GM12878 (cell line): ENCODE results near the gene LGALS3BP. TPM values are rescaled to one million over a fixed set of nuclear protein-coding genes. Genes with fewer than 3 reads are reported as not detected.
A peak's percentile ranks its signal among the peaks of the same experiment; 100 is the strongest.

Source experiments
- ATAC-seq: fragments of 200-7000 bp; cut with Tn5 transposase; 3 replicates; pipeline ENCODE4 v1.9.1; 2020; ENCODE audit warnings: mild to moderate bottlenecking, moderate library complexity
- BruUV-seq: library from RNA; stranded (reverse); fragments of 400-500 nt; replicated peaks from 2 replicates; lab custom pipeline; 2021; lab: Mats Ljungman, UMichigan
- CTCF ChIA-PET: fragments of 300-600 bp; sonication (Branson Sonifier 250); formaldehyde crosslinking; extraction: SDS; loops from one replicate; lab custom pipeline; 2021; ENCODE audit warnings: inconsistent platforms; lab: Yijun Ruan, JAX
- POLR2A ChIA-PET: fragments of 350-600 bp; formaldehyde crosslinking; extraction: SDS; loops from one replicate; lab custom pipeline; 2021; ENCODE audit warnings: inconsistent platforms; lab: Charles Lee
- RAD21 ChIA-PET: fragments of 300-600 bp; sonication (Branson Sonifier 250); formaldehyde crosslinking; loops from one replicate; lab custom pipeline; 2023; ENCODE audit warnings: antibody characterized with exemption; ENCODE audit not compliant: unreplicated experiment; lab: Charles Lee
- SMC1A ChIA-PET: fragments of 300-600 bp; sonication (Branson Sonifier 250); formaldehyde crosslinking; loops from one replicate; lab custom pipeline; 2023; ENCODE audit not compliant: unreplicated experiment, uncharacterized antibody; lab: Charles Lee
- DNase-seq: peaks from one replicate; pipeline ENCODE4 v3.0.0-alpha.2; 2011; ENCODE audit warnings: low read depth, low spot score
- FAIRE-seq: peaks from 3 replicates; lab custom pipeline; 2011; peaks lifted over from hg19 to GRCh38; lab: Jason Lieb, UNC
- H2AFZ ChIP-seq: 2 replicates; pipeline ENCODE4 v1.6.0; 2011; ENCODE audit warnings: low read depth, low read length, control low read depth; ENCODE audit not compliant: control insufficient read depth
- H3K27ac ChIP-seq: 2 replicates; pipeline ENCODE4 v1.5.1; 2011; ENCODE audit warnings: control low read depth; ENCODE audit not compliant: control insufficient read depth, insufficient read depth
- H3K27me3 ChIP-seq, 2 experiments: replicated peaks in 1 of 2; 2 replicates each; pipeline versions ENCODE4 v1.6.0 to v1.6.1; 2011; ENCODE audit warnings: low read length in 1 of 2; ENCODE audit not compliant: control insufficient read depth in 2 of 2, insufficient read depth in 2 of 2
- H3K36me3 ChIP-seq, 2 experiments: 2 replicates each; pipeline ENCODE4 v1.5.1; 2011; ENCODE audit warnings: low read length in 1 of 2; ENCODE audit not compliant: control insufficient read depth in 2 of 2, insufficient read depth in 2 of 2
- H3K4me1 ChIP-seq: 2 replicates; pipeline ENCODE4 v1.6.1; 2011; ENCODE audit warnings: mild to moderate bottlenecking, low read length, moderate library complexity, mixed read lengths; ENCODE audit not compliant: control insufficient read depth, insufficient read depth
- H3K4me2 ChIP-seq: 2 replicates; pipeline ENCODE4 v1.6.0; 2011; ENCODE audit warnings: control low read depth; ENCODE audit not compliant: control insufficient read depth, insufficient read depth
- H3K4me3 ChIP-seq: fragments of 200-600 bp; sonication (generic); 2 replicates; pipeline ENCODE4 v1.5.1; 2016
- H3K79me2 ChIP-seq: 2 replicates; pipeline ENCODE4 v1.6.0; 2011; ENCODE audit warnings: low read length; ENCODE audit not compliant: control insufficient read depth, insufficient read depth
- H3K9ac ChIP-seq: 2 replicates; pipeline ENCODE4 v1.8.0; 2011; ENCODE audit warnings: low read length, control low read depth, mixed read lengths; ENCODE audit not compliant: control insufficient read depth, insufficient read depth
- H3K9me3 ChIP-seq: replicated peaks from 3 replicates; pipeline ENCODE4 v1.5.1; 2011; ENCODE audit warnings: mild to moderate bottlenecking, low read length; ENCODE audit not compliant: control insufficient read depth, insufficient read depth
- H4K20me1 ChIP-seq: 2 replicates; pipeline ENCODE4 v1.6.0; 2011; ENCODE audit not compliant: control insufficient read depth, insufficient read depth
- BACH1 ChIP-seq: fragments of 450-650 bp; IDR thresholded peaks from 2 replicates; pipeline ENCODE4 v1.6.1; 2017; ENCODE audit warnings: mild to moderate bottlenecking, borderline replicate concordance
- CBFB ChIP-seq: IDR thresholded peaks from 2 replicates; pipeline ENCODE4 v1.6.1; 2016; ENCODE audit warnings: antibody characterized with exemption, low read depth
- EED ChIP-seq: sonication (generic); IDR thresholded peaks from 2 replicates; pipeline ENCODE4 v1.6.1; 2016; ENCODE audit warnings: antibody characterized with exemption, low read depth
- EZH2 ChIP-seq: IDR thresholded peaks from 2 replicates; pipeline ENCODE4 v1.6.1; 2012; ENCODE audit warnings: low read depth, mild to moderate bottlenecking, control low read depth, inconsistent platforms, low read length, borderline replicate concordance; ENCODE audit not compliant: control insufficient read depth
- HDAC6 ChIP-seq: fragments of 200-600 bp; sonication (generic); IDR thresholded peaks from one replicate; pipeline ENCODE4 v1.8.0; 2017; ENCODE audit warnings: antibody characterized with exemption; ENCODE audit not compliant: unreplicated experiment
- HDGF ChIP-seq: fragments of 450-650 bp; IDR thresholded peaks from 2 replicates; pipeline ENCODE4 v1.6.1; 2016; ENCODE audit warnings: antibody characterized with exemption
- NFYA ChIP-seq: IDR thresholded peaks from 2 replicates; pipeline ENCODE4 v1.6.1; 2011; ENCODE audit warnings: low read depth, mild to moderate bottlenecking, low read length, improper control_type of control experiment, borderline replicate concordance
- POLR2A ChIP-seq: IDR thresholded peaks from 2 replicates; pipeline ENCODE4 v1.6.1; 2011; ENCODE audit warnings: low read depth, mild to moderate bottlenecking, low read length
- RELA ChIP-seq: fragments of 450-650 bp; IDR thresholded peaks from 2 replicates; pipeline ENCODE4 v1.8.0; 2014; ENCODE audit warnings: borderline replicate concordance; ENCODE audit not compliant: partially characterized antibody
- SIX5 ChIP-seq: IDR thresholded peaks from 2 replicates; pipeline ENCODE4 v1.6.1; 2011; ENCODE audit warnings: mild to moderate bottlenecking, low read depth, low read length, moderate library complexity; ENCODE audit not compliant: severe bottlenecking
- SP1 ChIP-seq: IDR thresholded peaks from one replicate; pipeline ENCODE4 v1.6.1; 2011; ENCODE audit warnings: low read depth, low read length
- YY1 ChIP-seq: IDR thresholded peaks from 2 replicates; pipeline ENCODE4 v1.6.1; 2011; ENCODE audit warnings: low read depth, mild to moderate bottlenecking, low read length
- ZNF207 ChIP-seq: fragments of 450-650 bp; IDR thresholded peaks from 2 replicates; pipeline ENCODE4 v1.6.1; 2014; ENCODE audit warnings: antibody characterized with exemption, mild to moderate bottlenecking, borderline replicate concordance
- WGBS: methylation state at CpG from one replicate; pipeline ENCODE4 v1.1.6; 2016; ENCODE audit warnings: low lambda C conversion rate; ENCODE audit not compliant: insufficient replicate concordance, insufficient coverage; ENCODE audit errors: missing lambda C conversion rate; 5-methylcytosine and 5-hydroxymethylcytosine counted together
- in situ Hi-C: fragments of 300-500 bp; cut with MboI; formaldehyde crosslinking; loops from 9 replicates; pipeline ENCODE4 v1.14.3; 2018; ENCODE audit warnings: mixed read lengths
- intact Hi-C: fragments of 100-400 bp; cut with micrococcal nuclease; formaldehyde crosslinking; loops from one replicate; pipeline ENCODE4 v1.14.2; 2022; ENCODE audit not compliant: unreplicated experiment
- polyA plus RNA-seq, 11 experiments: library from polyadenylated mRNA; depleted of rRNA in 4 of 11; unstranded in 6 of 11; stranded (reverse) in 5 of 11; fragments of >200 nt; fragmentation: Nextera tagmentation in 4 of 11; fragmentation: Illumina TruSeq in 1 of 11; extraction: Ambion mirVana in 4 of 11; extraction: Trizol in 1 of 11; gene quantifications; 1 replicate in 1 of 11; 2 replicates in 10 of 11; pipeline versions ENCODE4 v1.2.1 to v1.2.3, GENCODE V29; 2011 to 2016; ENCODE audit warnings: inconsistent platforms in 2 of 11, missing spikeins in 2 of 11, low read depth in 1 of 11
- total RNA-seq, 4 experiments: library from RNA; depleted of rRNA in 3 of 4; stranded (reverse); fragments of >200 nt in 3 of 4; fragmentation: Illumina TruSeq in 1 of 4; extraction: Trizol in 1 of 4; gene quantifications; 2 replicates each; pipeline versions ENCODE4 v1.2.1 to v1.2.3, GENCODE V29; 2013 to 2021
- TF ChIP-seq, protein P1 (sequence below): fragments of 450-650 bp; formaldehyde crosslinking; IDR thresholded peaks from 2 replicates; pipeline ENCODE4 v1.4.0; 2020; ENCODE audit warnings: mild to moderate bottlenecking, moderate library complexity
- TF ChIP-seq, protein P2 (sequence below): IDR thresholded peaks from 2 replicates; pipeline ENCODE4 v1.6.1; 2012; ENCODE audit warnings: improper control_type of control experiment, low read depth, low read length; ENCODE audit not compliant: insufficient replicate concordance

LGALS3BP gene
- total and polyA plus RNA-seq, 10 of the 15 experiments (the other 5 are each of a cell fraction or from before 2014, with no cell fraction given) = 0.52 to 5.2 (median 1.9) TPM

GRCh38 chr17:78980624-78980972 is 875 bp upstream of the LGALS3BP start:
- ChIA-PET SMC1A (no interaction called here), CTCF (interaction anchor here (2.5 kb wide), 1 partner anchor 9 kb away, joined by 10 read pairs; no protein-coding TSS in a partner anchor)
- H3K9ac ChIP-seq = no peak overlapping the region
- no peak overlapping the region for H2AFZ ChIP-seq
- H3K79me2 ChIP-seq = no peaks in the 10 kb centered on the region
- no TSS peak for BruUV-seq
- no peak overlapping the region for H3K4me3 ChIP-seq
- intact Hi-C loops = no loop called here
- no peak for DNase-seq
- H3K4me2 ChIP-seq = no peak overlapping the region
- TF ChIP-seq HDAC6 (no peak), NFYA (no peak), YY1 (no peak), EZH2 (no peak), SP1 (no peak), ZNF207 (no peak), SIX5 (no peak), BACH1 (no peak), POLR2A (no peak), CBFB (no peak), EED (no peak), RELA (no peak), HDGF (no peak)
- TF ChIP-seq, protein P1, sequence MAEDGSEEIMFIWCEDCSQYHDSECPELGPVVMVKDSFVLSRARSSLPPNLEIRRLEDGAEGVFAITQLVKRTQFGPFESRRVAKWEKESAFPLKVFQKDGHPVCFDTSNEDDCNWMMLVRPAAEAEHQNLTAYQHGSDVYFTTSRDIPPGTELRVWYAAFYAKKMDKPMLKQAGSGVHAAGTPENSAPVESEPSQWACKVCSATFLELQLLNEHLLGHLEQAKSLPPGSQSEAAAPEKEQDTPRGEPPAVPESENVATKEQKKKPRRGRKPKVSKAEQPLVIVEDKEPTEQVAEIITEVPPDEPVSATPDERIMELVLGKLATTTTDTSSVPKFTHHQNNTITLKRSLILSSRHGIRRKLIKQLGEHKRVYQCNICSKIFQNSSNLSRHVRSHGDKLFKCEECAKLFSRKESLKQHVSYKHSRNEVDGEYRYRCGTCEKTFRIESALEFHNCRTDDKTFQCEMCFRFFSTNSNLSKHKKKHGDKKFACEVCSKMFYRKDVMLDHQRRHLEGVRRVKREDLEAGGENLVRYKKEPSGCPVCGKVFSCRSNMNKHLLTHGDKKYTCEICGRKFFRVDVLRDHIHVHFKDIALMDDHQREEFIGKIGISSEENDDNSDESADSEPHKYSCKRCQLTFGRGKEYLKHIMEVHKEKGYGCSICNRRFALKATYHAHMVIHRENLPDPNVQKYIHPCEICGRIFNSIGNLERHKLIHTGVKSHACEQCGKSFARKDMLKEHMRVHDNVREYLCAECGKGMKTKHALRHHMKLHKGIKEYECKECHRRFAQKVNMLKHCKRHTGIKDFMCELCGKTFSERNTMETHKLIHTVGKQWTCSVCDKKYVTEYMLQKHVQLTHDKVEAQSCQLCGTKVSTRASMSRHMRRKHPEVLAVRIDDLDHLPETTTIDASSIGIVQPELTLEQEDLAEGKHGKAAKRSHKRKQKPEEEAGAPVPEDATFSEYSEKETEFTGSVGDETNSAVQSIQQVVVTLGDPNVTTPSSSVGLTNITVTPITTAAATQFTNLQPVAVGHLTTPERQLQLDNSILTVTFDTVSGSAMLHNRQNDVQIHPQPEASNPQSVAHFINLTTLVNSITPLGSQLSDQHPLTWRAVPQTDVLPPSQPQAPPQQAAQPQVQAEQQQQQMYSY (CRISPR knock-in tag) = no peak
- TF ChIP-seq, protein P2, sequence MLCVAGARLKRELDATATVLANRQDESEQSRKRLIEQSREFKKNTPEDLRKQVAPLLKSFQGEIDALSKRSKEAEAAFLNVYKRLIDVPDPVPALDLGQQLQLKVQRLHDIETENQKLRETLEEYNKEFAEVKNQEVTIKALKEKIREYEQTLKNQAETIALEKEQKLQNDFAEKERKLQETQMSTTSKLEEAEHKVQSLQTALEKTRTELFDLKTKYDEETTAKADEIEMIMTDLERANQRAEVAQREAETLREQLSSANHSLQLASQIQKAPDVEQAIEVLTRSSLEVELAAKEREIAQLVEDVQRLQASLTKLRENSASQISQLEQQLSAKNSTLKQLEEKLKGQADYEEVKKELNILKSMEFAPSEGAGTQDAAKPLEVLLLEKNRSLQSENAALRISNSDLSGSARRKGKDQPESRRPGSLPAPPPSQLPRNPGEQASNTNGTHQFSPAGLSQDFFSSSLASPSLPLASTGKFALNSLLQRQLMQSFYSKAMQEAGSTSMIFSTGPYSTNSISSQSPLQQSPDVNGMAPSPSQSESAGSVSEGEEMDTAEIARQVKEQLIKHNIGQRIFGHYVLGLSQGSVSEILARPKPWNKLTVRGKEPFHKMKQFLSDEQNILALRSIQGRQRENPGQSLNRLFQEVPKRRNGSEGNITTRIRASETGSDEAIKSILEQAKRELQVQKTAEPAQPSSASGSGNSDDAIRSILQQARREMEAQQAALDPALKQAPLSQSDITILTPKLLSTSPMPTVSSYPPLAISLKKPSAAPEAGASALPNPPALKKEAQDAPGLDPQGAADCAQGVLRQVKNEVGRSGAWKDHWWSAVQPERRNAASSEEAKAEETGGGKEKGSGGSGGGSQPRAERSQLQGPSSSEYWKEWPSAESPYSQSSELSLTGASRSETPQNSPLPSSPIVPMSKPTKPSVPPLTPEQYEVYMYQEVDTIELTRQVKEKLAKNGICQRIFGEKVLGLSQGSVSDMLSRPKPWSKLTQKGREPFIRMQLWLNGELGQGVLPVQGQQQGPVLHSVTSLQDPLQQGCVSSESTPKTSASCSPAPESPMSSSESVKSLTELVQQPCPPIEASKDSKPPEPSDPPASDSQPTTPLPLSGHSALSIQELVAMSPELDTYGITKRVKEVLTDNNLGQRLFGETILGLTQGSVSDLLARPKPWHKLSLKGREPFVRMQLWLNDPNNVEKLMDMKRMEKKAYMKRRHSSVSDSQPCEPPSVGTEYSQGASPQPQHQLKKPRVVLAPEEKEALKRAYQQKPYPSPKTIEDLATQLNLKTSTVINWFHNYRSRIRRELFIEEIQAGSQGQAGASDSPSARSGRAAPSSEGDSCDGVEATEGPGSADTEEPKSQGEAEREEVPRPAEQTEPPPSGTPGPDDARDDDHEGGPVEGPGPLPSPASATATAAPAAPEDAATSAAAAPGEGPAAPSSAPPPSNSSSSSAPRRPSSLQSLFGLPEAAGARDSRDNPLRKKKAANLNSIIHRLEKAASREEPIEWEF = no peak
- TF ChIP-seq, all 136 proteins: peak for 0
- H3K27ac ChIP-seq = no peak overlapping the region
- ChIA-PET POLR2A (no interaction called here), RAD21 (no interaction called here)
- H3K27me3 ChIP-seq = no peaks in the 10 kb centered on the region
- H3K36me3 ChIP-seq = no peaks in the 10 kb centered on the region
- H3K4me1 ChIP-seq = no peaks in the 10 kb centered on the region; the same call in 1 of the 2 replicates
- H3K9me3 ChIP-seq = no peaks in the 10 kb centered on the region
- in situ Hi-C loops = no loop called here
- WGBS = 13% methylated on average over 8 of the region's 8 CpGs
- H4K20me1 ChIP-seq = no peaks in the 10 kb centered on the region
- FAIRE-seq (no peak), ATAC-seq (peak; percentile 52)
